Urinary bladder (tissue), 4 donors: ENCODE measurements around the gene CFAP410. TPM values are rescaled to one million over a fixed set of nuclear protein-coding genes. Genes with fewer than 3 reads are reported as not detected.

Experiments
- DNase-seq: peaks from one replicate; pipeline ENCODE4 v3.0.0-alpha.2; 2015; ENCODE audit errors: extremely low spot score
- H3K27ac ChIP-seq: one replicate; pipeline ENCODE4 v1.5.1; 2013; ENCODE audit warnings: low read depth, mild to moderate bottlenecking, moderate library complexity
- H3K36me3 ChIP-seq: one replicate; pipeline ENCODE4 v1.6.1; 2013; ENCODE audit warnings: mild to moderate bottlenecking, moderate library complexity; ENCODE audit not compliant: insufficient read depth
- H3K4me1 ChIP-seq: one replicate; pipeline ENCODE4 v1.6.1; 2013; ENCODE audit warnings: mild to moderate bottlenecking, moderate library complexity; ENCODE audit not compliant: insufficient read depth
- H3K4me3 ChIP-seq: one replicate; pipeline ENCODE4 v1.5.1; 2013; ENCODE audit warnings: low read depth, low read length
- WGBS: extraction: QIAGEN DNeasy Blood & Tissue Kit; methylation state at CpG from one replicate; pipeline ENCODE4 v1.1.7; 2013; 5-methylcytosine and 5-hydroxymethylcytosine counted together
- polyA plus RNA-seq: library from polyadenylated mRNA; stranded (reverse); fragments of 200-250 nt; gene quantifications from one replicate; pipeline ENCODE4 v1.2.3, GENCODE V29; 2013
- total RNA-seq: library from RNA; depleted of rRNA; stranded (reverse); fragments of >200 nt; gene quantifications from one replicate; pipeline ENCODE4 v1.2.3, GENCODE V29; 2014
- donor health status: healthy with polysubstance abuse.
- donor health status: healthy.

The CFAP410 gene
- total RNA-seq, result 10.1 TPM
- 43.7 TPM for polyA plus RNA-seq

DNA sequence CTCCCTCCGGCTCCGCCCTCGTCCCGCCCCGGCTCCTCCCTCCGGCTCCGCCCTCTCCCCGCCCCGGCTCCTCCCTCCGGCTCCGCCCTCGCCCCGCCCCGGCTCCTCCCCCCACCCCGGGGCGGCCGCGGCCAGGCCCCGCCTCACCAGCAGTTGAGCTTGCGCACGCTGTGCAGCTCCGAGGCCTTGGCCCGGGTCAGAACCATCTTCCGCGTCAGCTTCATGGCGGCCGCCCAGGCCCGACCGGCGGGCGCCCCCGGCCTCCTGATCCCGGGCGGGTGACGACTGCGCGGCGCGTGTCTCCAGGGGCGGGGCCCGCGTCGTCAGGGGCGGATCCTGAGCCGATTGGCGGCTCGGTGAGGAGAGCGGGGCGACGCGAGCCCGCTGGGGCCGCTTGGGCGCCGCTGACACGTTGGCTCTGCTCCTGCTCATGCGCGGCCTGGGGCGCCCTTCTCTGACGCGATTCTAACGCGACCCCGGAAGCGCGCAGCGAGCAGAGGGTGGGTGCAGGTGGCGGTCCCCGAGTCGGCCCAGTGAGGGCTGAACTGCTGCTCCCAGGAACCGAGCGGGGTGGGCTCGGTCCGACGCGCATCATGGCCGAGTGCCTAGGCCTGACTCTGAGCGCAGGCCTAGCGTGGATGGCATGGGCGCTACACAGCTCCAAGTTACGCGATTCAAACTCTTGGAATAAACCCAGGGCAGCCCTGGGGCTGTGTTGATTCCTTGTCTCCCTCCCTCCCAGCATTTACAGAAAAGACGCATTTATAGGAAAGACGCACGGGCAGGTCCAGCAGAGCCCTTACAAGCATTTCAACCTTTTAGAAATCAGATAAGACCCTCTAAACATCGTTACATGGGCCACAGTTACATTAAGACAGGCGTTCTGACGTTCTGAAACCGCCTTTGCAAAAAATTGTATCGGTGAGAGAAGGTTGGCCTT lies at the start of gene CFAP410:
TSS of gene CFAP410 (minus strand) at position 420 of the 940 bp plus-strand sequence. CDS start at position 224, 196 bp downstream.
- 1% methylated on average over 87 of the region's 90 CpGs for WGBS
- Histone ChIP-seq H3K4me1 (no peaks in the 10 kb centered on the region), H3K36me3 (peaks cover 2% of the 10 kb centered on the region), H3K27ac (peak within 1 kb of the TSS; percentile 94), H3K4me3 (peak within 1 kb of the TSS; percentile 59)
- DNase-seq, result peak; percentile 77

DNA sequence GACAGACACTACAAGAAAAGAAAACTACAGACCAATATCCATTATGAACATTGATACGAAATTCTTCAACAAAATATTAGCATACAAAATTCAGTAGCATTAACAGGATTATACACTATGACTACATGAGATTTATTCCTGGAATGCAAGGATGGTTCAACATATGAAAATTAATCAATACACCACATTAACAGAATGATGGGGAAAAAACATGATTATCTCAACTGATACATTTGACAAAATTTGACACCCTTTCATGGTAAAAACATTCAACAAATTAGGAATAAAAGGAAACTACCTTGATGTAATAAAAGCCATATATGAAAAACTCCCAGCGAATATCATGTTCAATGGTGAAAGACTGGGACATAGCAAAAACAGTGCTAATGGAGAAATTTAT lies 45.8 kb upstream of the CFAP410 start:
- DNase-seq, result no peak
- Histone ChIP-seq H3K4me3 (no peak overlapping the region), H3K4me1 (no peaks in the 10 kb centered on the region), H3K36me3 (no peaks in the 10 kb centered on the region), H3K27ac (no peak overlapping the region)
- WGBS, result 68% methylated on average over 2 of the region's 2 CpGs

DNA sequence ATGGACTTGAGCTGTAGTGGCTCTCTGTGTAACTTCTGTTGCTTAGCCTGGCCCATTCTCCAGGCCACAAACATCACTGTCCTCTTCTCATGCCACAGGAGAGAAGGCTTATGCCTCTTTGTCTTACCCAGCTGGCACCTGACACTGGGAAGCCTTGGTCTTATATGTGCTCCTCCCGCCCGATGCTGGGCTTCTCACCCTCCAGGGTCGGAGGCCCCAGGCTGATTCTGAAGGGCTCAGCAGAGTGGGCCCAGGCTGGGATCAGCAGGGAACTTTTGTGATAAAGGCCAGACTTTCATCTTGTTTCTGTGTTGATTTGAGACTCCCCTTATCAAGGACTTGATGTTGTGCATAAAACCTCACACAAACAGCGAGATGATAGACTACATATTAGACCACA lies 44.0 kb upstream of the CFAP410 start:
- H3K4me3 ChIP-seq, result no peak overlapping the region
- H3K36me3 ChIP-seq, result no peaks in the 10 kb centered on the region
- no peak overlapping the region for H3K27ac ChIP-seq
- no peaks in the 10 kb centered on the region for H3K4me1 ChIP-seq
- DNase-seq, result no peak
- 80% methylated on average over 4 of the region's 4 CpGs for WGBS

DNA sequence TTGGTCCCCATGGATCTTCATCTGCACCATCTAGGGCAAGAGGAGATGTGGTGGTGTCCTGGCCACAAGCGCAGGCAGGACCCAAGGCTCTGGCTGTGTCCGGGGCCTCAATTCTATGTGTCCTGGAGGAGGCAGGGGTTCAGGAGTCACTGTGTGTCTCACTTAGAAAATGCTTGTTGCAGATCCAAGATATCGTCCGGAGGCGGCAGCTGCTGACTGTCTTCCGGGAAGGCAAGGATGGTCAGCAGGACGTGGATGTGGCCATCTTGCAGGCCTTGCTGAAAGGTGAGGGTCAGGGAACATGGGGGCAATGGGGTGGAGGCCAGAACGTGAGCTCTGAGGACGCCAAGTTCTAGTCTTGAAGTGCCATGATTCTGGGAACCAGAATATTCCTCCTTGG lies 43.3 kb upstream of the CFAP410 start:
- 87% methylated on average over 9 of the region's 9 CpGs for WGBS

DNA sequence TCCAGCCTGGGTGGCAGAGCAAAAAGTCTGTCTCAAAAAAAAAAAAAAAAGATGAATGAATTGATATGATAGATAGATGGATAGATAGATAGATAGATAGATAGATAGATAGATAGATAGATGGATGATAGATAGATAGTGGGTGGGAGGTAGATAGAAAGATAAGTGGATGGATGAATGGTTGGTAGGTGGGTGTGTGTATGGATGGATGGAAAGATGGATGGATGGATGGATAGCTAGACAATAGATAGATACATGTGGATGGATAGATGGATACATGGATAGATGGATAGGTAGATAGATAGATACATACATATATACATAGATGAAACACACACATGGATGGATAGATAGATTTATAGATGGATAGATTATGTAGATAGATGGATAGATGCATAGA lies 42.7 kb upstream of the CFAP410 start:
- Histone ChIP-seq H3K36me3 (no peaks in the 10 kb centered on the region), H3K27ac (no peak overlapping the region), H3K4me1 (no peaks in the 10 kb centered on the region), H3K4me3 (no peak overlapping the region)
- DNase-seq, result no peak

More for the DNA sequence above, 43.3 kb upstream of the CFAP410 start:
- no peak overlapping the region for H3K27ac ChIP-seq
- no peak overlapping the region for H3K4me3 ChIP-seq
- H3K36me3 ChIP-seq, result no peaks in the 10 kb centered on the region
- no peak for DNase-seq
- H3K4me1 ChIP-seq, result no peaks in the 10 kb centered on the region

DNA sequence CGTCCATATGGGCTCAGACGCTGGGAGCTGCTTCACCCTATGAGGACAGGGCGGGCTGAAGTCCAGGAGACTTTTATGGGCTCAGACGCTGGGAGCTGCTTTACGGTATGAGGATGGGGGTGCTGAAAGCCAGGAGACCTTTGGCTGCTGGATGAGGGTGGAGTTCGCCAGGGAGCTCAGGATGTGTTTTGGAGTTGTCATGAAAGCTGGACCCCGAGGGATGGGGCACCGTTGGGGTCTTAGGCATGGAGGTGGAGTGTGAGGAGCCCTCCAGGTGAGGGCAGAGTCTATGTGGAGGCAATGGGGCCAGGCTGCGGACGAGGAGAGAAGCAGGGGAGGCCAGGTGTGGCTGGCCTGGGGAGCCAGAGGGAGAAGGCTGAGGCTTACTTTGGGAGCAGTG lies 41.7 kb upstream of the CFAP410 start:
- no peak for DNase-seq
- H3K36me3 ChIP-seq, result no peaks in the 10 kb centered on the region
- no peaks in the 10 kb centered on the region for H3K4me1 ChIP-seq
- no peak overlapping the region for H3K4me3 ChIP-seq
- H3K27ac ChIP-seq, result no peak overlapping the region
- WGBS, result 57% methylated on average over 10 of the region's 10 CpGs

DNA sequence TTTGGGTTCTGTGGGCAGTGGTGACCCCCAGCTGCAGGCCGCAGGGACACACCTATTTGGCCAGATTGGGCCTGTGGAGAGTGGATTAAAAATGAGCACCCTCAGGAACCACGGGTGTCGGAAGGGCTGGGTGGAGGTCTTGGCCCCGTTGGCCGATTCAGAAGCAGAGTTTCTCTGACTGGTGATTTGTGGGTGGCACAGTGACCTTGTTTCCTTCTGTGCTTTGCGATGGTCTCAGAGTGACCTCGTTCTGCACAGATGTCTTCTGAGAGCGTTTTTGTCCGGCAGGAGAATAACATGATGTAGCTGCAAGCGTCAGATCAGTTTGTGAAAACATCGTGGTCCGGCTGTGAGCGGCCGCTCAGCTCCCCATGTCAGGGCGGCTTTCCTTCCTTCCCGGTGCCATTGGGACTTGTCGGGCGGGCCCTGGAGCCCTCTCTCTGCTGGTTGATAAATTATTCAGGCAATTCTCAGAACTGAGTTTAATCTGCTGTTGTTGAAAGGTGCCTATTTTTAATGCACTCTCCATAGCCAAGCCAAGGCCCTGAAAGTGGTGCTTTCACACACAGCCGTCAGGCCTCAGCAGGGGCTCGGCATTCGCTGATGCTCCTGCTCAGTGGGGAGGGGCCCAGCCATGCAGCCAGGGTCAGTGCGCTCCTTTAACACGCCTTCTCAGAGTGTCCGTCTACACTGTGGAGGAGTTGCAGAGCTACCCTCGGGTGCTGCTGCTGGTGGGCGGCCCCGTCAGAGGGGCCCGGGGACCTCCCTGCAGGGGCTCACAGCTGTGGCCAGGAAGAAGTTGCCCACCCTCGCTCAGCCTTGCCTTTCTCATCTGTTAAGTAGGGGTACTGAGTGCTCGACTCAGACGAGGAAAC lies 41.0 kb upstream of the CFAP410 start:
- Histone ChIP-seq H3K27ac (no peak overlapping the region), H3K4me3 (no peak overlapping the region), H3K36me3 (no peaks in the 10 kb centered on the region), H3K4me1 (no peaks in the 10 kb centered on the region)
- 46% methylated on average over 31 of the region's 31 CpGs for WGBS
- no peak for DNase-seq

DNA sequence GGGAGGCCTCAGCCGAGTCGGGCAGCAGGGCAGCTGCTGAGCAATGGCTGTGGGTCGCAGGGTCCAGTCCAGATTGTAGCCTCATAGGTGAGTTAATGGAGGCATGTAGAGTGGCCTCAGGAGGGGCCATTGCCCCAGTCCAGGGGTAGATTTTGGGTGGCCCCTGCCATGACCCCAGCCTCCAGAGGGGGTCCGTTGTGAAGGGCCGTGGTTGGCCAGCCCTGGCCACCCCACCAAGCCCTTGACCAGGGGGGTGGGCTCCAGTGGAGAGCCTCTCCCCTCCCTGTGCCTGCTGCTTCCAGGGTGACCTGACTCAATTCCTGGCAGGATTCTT lies 40.3 kb upstream of the CFAP410 start:
- WGBS, result 84% methylated on average over 5 of the region's 5 CpGs
- H3K36me3 ChIP-seq, result no peaks in the 10 kb centered on the region

DNA sequence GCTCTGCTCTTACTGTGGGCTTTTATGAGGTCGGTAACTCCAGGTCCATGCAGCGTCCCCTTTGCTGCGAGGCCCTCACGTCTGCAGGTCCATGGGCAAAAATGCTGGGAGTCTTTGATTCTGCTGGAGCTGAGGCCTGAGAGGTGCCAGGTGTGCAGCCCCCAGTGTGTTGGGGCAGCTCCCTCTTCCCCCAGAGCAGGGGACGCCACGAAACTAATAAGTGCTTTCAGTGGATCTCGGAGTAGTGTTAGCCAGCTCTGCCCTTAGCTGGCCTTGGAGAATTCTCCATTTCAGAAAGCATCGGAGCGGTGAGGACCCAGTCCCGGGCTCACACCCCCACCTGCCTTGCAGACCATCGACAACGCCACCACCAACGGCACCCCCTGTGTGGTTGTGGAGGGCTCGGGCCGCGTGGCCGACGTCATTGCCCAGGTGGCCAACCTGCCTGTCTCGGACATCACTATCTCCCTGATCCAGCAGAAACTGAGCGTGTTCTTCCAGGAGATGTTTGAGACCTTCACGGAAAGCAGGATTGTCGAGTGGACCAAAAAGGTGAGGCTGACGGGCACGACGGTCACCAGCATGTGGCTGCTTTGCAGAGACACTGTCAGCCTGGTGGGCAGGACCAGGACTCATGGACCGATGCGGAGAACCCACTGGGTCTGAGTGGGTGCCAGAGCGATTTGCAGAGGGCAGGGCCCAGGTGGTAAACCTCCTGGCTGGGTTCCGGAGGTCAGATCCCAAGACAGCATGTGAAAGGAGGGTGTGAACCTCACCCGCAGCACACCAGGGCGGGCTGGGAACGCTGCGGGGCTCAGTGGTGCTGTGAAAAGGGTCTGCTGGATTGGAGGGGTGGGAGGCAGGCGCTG lies 39.7 kb upstream of the CFAP410 start:
- DNase-seq, result no peak
- H3K36me3 ChIP-seq, result no peaks in the 10 kb centered on the region
- WGBS, result 89% methylated on average over 34 of the region's 34 CpGs
- H3K4me1 ChIP-seq, result no peaks in the 10 kb centered on the region
- no peak overlapping the region for H3K27ac ChIP-seq
- no peak overlapping the region for H3K4me3 ChIP-seq

More for the DNA sequence above, 40.3 kb upstream of the CFAP410 start:
- Histone ChIP-seq H3K27ac (no peak overlapping the region), H3K4me1 (no peaks in the 10 kb centered on the region), H3K4me3 (no peak overlapping the region)
- no peak for DNase-seq

DNA sequence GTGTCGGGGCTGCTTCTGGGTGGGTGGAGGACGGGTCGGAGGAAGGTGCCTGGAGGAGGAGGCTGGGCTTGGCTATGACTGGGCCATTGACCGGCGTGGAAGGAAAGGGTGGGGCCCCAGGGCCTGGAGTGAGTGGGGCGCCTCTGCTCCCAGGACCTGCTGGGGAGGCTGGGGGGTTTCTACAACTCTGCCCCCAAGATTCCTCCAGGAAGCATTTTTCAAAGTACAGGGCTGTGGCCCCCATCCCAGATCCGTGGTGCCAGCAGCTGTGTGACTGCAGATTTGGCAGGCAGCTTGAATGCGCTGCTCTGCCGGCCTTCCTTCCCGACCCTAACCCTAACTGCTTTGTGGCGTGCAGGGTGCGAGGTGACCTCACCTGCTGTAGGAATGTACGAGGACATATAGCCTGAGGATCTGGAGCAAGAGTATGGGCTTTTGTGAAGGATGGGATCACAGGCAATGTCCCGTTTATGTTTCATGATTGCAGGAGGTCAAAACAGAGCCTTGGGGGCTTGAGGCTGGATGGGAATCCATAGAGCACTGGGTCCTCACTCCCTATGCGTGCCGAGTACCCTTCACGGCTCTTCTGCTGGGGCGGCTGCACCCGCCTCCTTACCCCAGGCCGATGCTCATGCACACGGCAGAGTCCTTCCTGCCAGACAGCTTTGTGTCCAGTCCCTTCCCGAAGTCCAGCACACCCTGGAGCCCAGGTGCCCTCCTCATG lies 38.9 kb upstream of the CFAP410 start:
- no peak for DNase-seq
- no peaks in the 10 kb centered on the region for H3K36me3 ChIP-seq
- H3K4me1 ChIP-seq, result no peaks in the 10 kb centered on the region
- H3K4me3 ChIP-seq, result no peak overlapping the region
- 69% methylated on average over 22 of the region's 22 CpGs for WGBS
- no peak overlapping the region for H3K27ac ChIP-seq

DNA sequence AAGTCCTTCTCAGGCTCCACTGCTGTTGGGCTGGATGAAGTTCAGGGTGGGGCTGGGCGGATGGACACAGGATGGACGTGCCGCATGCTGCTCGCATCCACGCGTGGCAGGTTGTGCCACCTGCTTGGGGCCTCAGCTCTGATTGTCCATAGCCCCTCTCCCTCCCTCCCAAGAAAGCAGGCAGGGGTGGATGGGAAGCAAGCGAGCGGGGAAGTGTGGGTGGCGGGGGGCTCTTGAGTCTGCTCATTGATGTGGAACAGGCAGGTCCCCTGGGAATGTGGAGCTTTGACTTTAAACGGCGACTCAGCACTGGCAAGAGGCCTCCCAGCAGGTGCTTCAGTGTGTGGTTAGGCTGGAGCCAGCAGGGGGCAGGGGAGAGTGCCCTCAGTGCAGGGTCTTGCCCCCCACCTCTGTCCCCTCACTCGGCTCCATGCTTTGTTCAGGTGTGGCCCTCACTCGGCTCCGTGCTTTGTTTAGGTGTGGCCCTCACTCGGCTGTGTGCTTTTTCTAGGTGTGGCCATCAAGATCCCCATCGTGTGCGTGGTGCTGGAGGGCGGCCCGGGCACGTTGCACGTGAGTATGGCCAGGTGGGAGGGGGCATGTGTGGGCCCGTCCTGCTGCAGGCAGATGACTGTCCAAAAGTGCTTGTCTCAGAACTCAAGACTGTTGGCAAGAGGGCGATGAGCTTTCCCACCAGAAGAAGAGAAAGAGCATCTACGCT lies 38.2 kb upstream of the CFAP410 start:
- no peaks in the 10 kb centered on the region for H3K36me3 ChIP-seq
- no peaks in the 10 kb centered on the region for H3K4me1 ChIP-seq
- H3K4me3 ChIP-seq, result no peak overlapping the region
- H3K27ac ChIP-seq, result no peak overlapping the region
- DNase-seq, result no peak
- WGBS, result 68% methylated on average over 24 of the region's 24 CpGs

DNA sequence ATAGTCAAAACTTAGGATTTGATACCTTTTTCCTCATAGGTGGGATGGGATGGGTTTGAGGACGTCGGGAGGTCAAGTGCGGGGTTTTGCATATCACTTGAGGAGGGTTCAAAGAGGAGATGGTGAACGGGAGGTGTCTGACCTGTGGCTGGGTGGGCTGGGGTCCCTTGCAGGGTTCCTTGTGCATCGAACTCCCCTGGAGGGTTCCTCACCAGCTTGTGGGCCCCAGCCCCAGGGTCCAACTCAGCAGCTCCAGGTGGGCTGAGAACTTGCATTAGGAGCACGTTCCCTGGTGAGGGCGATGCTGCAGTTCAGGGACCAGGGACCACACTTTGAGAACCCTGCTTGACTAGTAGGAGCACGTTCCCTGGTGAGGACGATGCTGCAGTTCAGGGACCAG lies 37.4 kb upstream of the CFAP410 start:
- WGBS, result 89% methylated on average over 9 of the region's 9 CpGs
- no peak overlapping the region for H3K27ac ChIP-seq
- no peaks in the 10 kb centered on the region for H3K4me1 ChIP-seq
- H3K36me3 ChIP-seq, result no peaks in the 10 kb centered on the region
- no peak overlapping the region for H3K4me3 ChIP-seq
- DNase-seq, result no peak
